DMS53 treated with DMSO at 0.1 percent for 48 hours (cell line): Measurements from ENCODE around the gene LGALS7.
"Not testable (repeated sequence)": the region's sequence is repeated elsewhere in the genome, so short reads cannot be mapped to it uniquely, and the experiment has no call there.

ENCODE experiments used
- DNase-seq: peaks from one replicate; lab custom pipeline; 2025; ENCODE audit not compliant: unreplicated experiment; lab: John Stamatoyannopoulos, UW

The LGALS7 gene

GRCh38 chr19:38774181-38774950 lies 1.0 kb upstream of the LGALS7 start:
- no peak for DNase-seq

GRCh38 chr19:38771569-38771968 lies 1.7 kb downstream of the LGALS7 start:
- not testable (repeated sequence) for DNase-seq

DNA sequence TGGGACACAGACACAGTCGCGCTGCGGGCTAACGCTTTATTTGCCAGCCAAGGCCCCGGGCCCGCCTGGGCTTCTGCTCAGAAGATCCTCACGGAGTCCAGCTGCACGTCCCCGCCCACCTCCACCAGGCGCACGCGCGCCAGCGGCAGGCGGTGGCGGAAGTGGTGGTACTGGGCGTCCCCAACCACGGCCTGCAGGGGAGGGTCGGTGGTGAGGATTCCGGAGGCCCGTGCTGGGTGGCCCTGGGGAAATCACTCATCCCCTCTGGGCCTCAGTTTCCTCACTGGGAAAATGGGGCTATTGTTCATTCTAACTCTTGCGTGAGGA lies 2.4 kb downstream of the LGALS7 start:
- DNase-seq: not testable (repeated sequence)

- DNase-seq: not testable (repeated sequence)
Observed at GRCh38 chr19:38770228-38770948, 2.9 kb downstream of the LGALS7 start.

DNA sequence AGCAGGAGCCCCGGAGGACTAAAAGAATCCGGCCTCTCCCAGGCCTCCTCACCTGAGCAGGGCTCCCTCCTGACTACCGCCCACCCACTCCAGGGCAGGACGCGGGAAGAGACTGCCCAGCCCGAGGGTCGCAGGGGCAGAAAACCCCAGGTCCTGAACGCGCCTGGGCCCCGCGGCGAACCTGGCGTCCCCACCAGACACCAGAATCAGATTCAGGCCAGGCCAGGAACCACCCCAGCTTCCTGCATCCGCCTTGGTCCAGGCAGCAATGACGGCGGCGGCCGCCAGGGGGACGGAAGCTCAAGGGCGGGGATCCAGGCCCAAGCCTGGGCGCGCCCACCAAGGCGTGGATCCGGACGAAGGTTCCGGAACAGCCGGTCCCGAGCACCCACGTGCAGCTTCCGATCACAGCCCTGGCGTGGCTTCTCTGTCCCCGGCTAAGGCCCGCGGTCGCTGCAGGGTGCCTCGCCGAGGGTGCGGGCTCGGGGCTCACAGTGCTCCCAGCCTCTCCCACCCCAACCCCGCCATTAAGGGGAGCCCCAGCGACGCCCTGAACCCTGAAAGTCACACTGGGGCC lies 3.6 kb downstream of the LGALS7 start:
- peak; percentile 33 for DNase-seq

DNA sequence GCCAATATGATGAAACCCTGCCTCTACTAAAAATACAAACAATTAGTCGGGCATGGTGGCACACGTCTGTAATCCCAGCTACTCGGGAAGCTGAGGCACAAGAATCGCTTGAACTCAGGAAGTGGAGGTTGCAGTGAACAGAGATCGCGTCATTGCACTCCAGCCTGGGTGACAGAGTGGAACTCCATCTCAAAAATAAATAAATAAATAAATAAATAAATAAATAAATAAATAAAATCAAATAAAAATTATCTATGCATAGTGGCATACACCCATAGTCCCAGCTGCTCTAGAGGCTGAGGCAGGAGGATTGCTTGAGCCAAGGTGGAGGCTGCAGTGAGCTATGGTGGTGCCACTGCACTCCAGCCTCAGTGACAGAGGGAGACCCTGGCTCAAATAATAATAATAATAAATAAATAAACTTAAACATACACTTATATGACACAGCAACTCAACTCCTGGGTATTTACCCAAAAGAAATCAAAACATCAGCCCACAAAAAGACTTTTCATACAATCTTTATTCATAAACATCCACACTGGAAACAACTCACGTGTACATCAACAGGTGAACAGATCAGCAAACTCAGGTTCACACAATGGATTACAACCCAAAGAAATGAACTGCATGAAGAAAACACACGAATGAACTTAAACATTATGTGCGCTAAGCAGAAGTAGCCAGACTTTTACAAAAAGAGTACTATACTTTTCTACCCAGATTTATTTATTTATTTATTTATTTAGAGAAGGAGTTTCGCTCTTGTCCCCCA lies 6.9 kb downstream of the LGALS7 start:
- DNase-seq: no peak

DNA sequence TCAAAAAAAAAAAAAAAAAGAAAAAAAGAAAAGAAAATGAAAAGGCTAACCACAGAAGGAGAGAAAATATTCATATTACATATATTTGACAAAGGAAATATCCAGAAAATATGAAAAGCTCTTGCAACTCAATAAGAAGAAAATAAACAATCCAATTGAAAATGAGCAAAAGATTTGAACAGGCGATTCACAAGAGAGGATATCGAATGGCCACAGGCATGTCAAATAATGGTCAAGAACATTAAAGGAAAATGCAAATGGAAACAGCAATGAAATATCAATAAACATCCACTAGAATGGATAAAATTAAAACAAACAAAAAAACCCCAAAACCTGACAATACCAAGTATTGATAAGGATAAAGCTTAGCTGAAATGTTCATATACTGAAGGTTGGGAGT lies 8.1 kb downstream of the LGALS7 start:
- no peak for DNase-seq

- DNase-seq: no peak
Observed at GRCh38 chr19:38763795-38764220, 9.5 kb downstream of the LGALS7 start.

- not testable (repeated sequence) for DNase-seq
Observed at GRCh38 chr19:38761884-38762389, 11.4 kb downstream of the LGALS7 start.

DNA sequence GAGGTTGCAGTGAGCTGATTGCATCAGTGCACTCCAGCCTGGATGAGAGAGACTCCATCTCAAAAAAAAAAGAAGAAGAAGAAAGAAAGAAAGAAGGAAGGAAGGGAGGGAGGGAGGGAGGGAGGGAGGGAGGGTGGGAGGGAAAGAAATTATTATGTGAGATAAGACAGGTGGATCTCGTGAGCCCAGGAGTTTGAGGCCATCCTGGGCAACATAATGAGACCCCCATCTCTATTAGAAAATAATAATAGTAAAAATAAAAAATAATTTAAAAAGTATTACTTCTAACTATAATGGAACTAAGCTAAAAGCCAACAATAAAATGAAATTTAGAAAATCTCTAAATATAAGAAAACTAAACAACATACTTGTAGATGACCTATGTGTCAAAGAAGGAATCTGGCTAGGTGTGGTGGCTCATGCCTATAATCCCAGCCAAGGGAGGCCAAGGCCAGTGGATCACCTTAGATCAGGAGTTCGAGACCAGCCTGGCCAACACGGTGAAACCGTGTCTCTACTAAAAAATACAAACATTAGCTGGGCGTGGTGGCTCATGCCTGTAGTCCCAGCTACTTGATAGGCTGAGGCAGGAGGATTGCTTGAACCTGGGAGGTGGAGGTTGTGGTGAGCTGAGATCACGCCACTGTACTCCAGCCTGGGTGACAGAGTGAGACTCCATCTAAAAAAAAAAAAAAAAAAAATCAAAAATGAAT lies 12.4 kb downstream of the LGALS7 start:
- not testable (repeated sequence) for DNase-seq

- no peak for DNase-seq
Observed at GRCh38 chr19:38759590-38760003, 13.7 kb downstream of the LGALS7 start.

DNA sequence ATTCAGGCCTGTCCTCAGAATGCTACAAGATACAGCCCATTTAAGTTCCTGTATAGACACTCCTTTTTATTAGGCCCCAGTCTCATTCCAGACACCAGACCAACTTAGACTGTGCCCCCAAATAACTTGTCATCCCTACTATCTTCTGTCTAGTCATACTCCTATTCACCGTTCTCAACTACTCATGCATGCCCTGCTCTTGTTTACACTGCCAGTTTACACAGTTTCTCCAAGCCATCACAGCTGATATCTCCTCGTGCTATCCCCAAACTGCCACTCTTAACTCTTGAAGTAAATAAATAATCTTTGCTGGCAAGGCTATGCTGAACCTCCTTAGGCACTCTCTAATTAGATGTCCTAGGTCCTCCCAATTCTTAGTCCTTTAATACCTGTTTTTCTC lies 19.1 kb downstream of the LGALS7 start:
- not testable (repeated sequence) for DNase-seq

DNA sequence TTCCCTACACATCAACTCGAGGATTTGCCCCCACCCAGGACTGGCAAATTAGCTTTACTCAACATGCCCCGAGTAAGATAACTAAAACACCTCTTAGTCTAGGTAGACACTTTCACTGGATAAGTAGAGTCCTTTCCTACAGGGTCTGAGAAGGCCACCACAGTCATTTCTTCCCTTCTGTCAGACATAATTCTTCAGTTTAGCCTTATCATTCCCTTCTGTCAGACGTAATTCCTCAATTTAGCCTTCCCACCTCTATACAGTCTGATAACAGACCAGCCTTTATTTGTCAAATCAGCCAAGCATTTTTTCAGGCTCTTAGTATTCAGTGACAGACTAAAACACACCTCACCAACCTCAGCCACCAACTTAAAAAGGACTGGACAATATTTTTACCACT lies 19.5 kb downstream of the LGALS7 start:
- DNase-seq: not testable (repeated sequence)

DNA sequence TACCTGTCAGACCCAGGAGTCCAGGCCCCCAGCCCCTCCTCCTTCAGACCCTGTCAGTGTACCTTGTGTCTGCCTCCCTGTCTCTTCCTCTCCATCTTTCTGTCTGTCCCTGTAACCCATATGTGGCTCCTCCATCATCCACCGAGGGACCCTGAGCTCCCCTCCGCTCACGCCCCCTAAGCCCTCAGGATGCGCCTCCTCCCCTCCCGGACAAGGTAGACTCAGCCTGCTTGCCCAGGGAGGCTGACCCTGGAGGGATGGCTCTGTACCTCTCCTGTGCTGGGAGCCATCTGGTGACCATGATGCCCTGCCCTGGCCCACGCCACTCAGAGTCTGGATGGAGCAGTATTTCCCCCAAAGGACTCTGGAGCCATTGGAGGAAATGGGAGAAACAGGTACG lies 28.0 kb downstream of the LGALS7 start:
- DNase-seq: no peak

DNA sequence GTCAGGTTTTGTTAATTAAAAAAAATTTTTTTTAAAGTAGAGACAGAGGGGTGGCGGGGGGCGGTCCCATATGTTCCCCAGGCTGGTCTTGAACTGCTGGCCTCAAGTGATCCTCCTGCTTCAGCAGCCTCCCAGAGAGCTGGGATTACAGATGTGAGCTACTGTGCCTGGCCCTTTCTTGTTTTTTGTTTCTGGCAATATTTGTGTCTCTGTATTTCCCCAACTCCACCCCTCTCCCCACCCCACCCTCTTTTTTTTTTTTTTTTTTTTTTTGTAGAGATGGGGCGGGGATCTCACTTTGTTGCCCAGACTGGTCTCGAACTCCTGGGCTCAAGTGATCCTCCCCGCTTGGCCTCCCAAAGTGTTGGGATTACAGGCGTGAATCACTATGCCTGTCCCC lies 28.4 kb downstream of the LGALS7 start:
- no peak for DNase-seq

DNA sequence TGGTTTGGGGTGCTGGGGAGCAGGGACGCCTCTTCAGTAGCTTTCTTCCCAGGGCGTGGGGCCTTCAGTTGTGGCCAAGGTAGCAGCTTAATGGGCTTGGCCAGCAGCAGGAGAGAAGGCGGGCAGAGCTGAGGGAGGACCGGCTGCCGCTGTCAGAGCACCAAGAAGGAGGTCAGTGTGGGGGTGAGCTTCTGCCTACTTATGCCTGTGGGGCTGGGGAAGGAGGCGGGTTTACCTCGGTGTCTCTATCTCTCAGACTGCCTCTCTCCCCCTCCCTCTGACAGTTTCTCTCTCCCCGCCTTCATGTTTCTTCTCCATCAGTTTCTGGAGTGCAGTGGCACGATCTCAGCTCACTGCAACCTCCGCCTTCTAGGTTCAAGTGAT lies 29.0 kb downstream of the LGALS7 start, which contains the start of gene CAPN12:
Gene CAPN12 (minus strand): TSS at position 177 of the 384 bp plus-strand sequence. CDS start 309 bp downstream, outside the sequence.
- DNase-seq: no peak

DNA sequence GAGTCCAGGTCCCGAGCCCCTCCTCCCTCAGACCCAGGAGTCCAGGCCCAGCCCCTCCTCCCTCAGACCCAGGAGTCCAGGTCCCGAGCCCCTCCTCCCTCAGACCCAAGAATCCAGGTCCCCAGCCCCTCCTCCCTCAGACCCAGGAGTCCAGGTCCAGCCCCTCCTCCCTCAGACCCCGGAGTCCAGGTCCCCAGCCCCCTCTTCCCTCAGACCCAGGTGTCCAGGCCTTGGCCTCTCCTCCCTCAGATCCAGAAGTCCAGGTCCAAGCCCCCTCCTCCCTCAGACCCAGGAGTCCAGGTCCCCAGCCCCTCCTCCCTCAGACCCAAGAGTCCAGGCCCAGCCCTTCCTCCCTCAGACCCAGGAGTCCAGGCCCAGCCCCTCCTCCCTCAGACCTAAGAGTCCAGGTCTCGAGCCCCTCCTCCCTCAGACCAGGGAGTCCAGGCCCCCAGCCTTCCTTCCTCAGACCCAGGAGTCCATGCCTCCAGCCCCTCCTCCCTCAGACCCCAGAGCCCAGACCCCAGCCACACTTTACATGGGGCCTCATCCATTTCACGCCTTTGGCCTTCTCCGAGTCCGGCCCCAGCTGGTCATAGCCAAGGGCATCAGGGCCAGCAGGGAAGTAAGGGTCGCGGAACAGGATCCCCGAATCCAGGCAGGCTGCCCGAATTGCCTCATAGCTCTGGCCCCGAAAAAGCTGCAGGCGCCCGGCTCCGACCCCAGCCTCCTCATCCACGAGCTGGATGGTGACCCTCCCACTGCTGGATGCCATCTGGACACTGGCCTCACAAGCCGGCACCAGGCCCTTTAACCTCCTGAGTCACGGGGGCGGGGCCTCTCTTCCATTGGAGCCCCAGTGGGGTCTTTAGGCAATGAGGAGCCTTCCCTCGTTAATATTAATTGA lies 29.7 kb downstream of the LGALS7 start:
- no peak for DNase-seq

GRCh38 chr19:38742906-38743305 lies 30.4 kb downstream of the LGALS7 start:
- no peak for DNase-seq

- DNase-seq: no peak
Observed at GRCh38 chr19:38742296-38742695, 31.0 kb downstream of the LGALS7 start.
